KMS-11 (cell line): ENCODE measurements around the gene PARVA.

ENCODE experiments used
- H2AFZ ChIP-seq: fragments of 200-600 bp; sonication (generic); 2 replicates; pipeline ENCODE4 v1.6.1; 2016; ENCODE audit warnings: antibody characterized with exemption, mixed run types, low read depth
- H3K27ac ChIP-seq: fragments of 200-600 bp; sonication (generic); 2 replicates; pipeline ENCODE4 v1.6.1; 2016; ENCODE audit warnings: mild to moderate bottlenecking, mixed run types
- H3K27me3 ChIP-seq: fragments of 200-600 bp; sonication (generic); 2 replicates; pipeline ENCODE4 v1.6.1; 2017; ENCODE audit warnings: mild to moderate bottlenecking, low read depth, mixed run types, moderate library complexity; ENCODE audit not compliant: insufficient read depth
- H3K36me3 ChIP-seq: fragments of 200-600 bp; sonication (generic); 2 replicates; pipeline ENCODE4 v1.6.1; 2017; ENCODE audit warnings: mild to moderate bottlenecking, mixed run types; ENCODE audit not compliant: insufficient read depth
- H3K4me1 ChIP-seq: fragments of 200-600 bp; sonication (generic); 2 replicates; pipeline ENCODE4 v1.6.1; 2016; ENCODE audit warnings: mild to moderate bottlenecking, low read depth, mixed run types; ENCODE audit not compliant: poor library complexity, severe bottlenecking
- H3K4me2 ChIP-seq: fragments of 200-600 bp; sonication (generic); 2 replicates; pipeline ENCODE4 v1.7.0; 2016; ENCODE audit warnings: mild to moderate bottlenecking, mixed run types
- H3K4me3 ChIP-seq: fragments of 200-600 bp; sonication (generic); IDR thresholded peaks from 2 replicates; pipeline ENCODE4 v1.6.1; 2017; ENCODE audit warnings: low read depth, low read length, mixed read lengths; ENCODE audit not compliant: insufficient read depth
- H3K79me2 ChIP-seq: fragments of 200-600 bp; sonication (generic); 2 replicates; pipeline ENCODE4 v1.6.1; 2016; ENCODE audit warnings: low read depth, mixed run types; ENCODE audit not compliant: insufficient read depth
- H3K9ac ChIP-seq: fragments of 200-600 bp; sonication (generic); 2 replicates; pipeline ENCODE4 v1.6.1; 2016; ENCODE audit warnings: mild to moderate bottlenecking, mixed run types
- H4K20me1 ChIP-seq: fragments of 200-600 bp; sonication (generic); 2 replicates; pipeline ENCODE4 v1.6.1; 2016; ENCODE audit warnings: mild to moderate bottlenecking, mixed run types; ENCODE audit not compliant: insufficient read depth
- TF ChIP-seq, protein P1 (sequence below): fragments of 200-600 bp; sonication (generic); conservative IDR thresholded peaks from 2 replicates; pipeline ENCODE4 v1.6.1; 2017; ENCODE audit warnings: low read depth, mild to moderate bottlenecking, antibody characterized with exemption, low read length, moderate library complexity, mixed read lengths

Gene PARVA

GRCh38 chr11:12432507-12432906 lies 55.1 kb downstream of the PARVA start:
- no peaks in the 10 kb centered on the region for H4K20me1 ChIP-seq
- H3K27me3 ChIP-seq: no peaks in the 10 kb centered on the region
- no peak overlapping the region for H3K4me2 ChIP-seq
- no peaks in the 10 kb centered on the region for H3K79me2 ChIP-seq
- no peaks in the 10 kb centered on the region for H3K4me1 ChIP-seq
- no peak overlapping the region for H3K9ac ChIP-seq
- TF ChIP-seq, protein P1, sequence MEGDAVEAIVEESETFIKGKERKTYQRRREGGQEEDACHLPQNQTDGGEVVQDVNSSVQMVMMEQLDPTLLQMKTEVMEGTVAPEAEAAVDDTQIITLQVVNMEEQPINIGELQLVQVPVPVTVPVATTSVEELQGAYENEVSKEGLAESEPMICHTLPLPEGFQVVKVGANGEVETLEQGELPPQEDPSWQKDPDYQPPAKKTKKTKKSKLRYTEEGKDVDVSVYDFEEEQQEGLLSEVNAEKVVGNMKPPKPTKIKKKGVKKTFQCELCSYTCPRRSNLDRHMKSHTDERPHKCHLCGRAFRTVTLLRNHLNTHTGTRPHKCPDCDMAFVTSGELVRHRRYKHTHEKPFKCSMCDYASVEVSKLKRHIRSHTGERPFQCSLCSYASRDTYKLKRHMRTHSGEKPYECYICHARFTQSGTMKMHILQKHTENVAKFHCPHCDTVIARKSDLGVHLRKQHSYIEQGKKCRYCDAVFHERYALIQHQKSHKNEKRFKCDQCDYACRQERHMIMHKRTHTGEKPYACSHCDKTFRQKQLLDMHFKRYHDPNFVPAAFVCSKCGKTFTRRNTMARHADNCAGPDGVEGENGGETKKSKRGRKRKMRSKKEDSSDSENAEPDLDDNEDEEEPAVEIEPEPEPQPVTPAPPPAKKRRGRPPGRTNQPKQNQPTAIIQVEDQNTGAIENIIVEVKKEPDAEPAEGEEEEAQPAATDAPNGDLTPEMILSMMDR: no peak
- H3K27ac ChIP-seq: no peak overlapping the region
- H3K36me3 ChIP-seq: no peaks in the 10 kb centered on the region
- H2AFZ ChIP-seq: no peak overlapping the region
- H3K4me3 ChIP-seq: no peak overlapping the region

DNA sequence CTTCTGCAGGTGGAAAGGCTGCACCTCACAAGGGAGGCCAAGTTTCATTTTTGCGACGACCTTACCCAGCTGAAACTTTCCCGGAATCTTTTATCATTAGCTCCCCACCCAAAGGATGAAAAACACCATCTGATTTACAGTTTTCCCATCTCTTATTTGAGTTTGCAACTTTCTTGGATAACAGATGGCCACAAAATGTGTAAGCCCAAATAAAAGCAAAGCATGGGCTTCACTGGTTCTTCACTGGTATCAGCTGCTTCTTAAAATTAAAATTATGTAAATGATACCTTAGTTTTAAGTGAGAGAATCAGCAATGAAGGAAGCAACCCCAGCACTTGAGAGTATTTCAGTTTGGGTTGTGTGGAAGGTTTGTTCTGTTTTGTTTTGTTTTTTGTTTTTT lies 55.8 kb downstream of the PARVA start:
- H3K9ac ChIP-seq: no peak overlapping the region
- no peak overlapping the region for H3K4me2 ChIP-seq
- H3K27me3 ChIP-seq: no peaks in the 10 kb centered on the region
- no peaks in the 10 kb centered on the region for H3K36me3 ChIP-seq
- no peak overlapping the region for H2AFZ ChIP-seq
- H4K20me1 ChIP-seq: no peaks in the 10 kb centered on the region
- no peak overlapping the region for H3K27ac ChIP-seq
- H3K79me2 ChIP-seq: no peaks in the 10 kb centered on the region
- H3K4me1 ChIP-seq: no peaks in the 10 kb centered on the region
- no peak overlapping the region for H3K4me3 ChIP-seq
- TF ChIP-seq, protein P1: no peak

GRCh38 chr11:12433571-12434324 lies 56.4 kb downstream of the PARVA start:
- no peaks in the 10 kb centered on the region for H3K4me1 ChIP-seq
- H3K4me3 ChIP-seq: no peak overlapping the region
- H3K79me2 ChIP-seq: no peaks in the 10 kb centered on the region
- H3K9ac ChIP-seq: no peak overlapping the region
- H3K36me3 ChIP-seq: no peaks in the 10 kb centered on the region
- H3K4me2 ChIP-seq: no peak overlapping the region
- no peak overlapping the region for H2AFZ ChIP-seq
- H3K27ac ChIP-seq: no peak overlapping the region
- TF ChIP-seq, protein P1: no peak
- no peaks in the 10 kb centered on the region for H4K20me1 ChIP-seq
- no peaks in the 10 kb centered on the region for H3K27me3 ChIP-seq

GRCh38 chr11:12434325-12434654 lies 56.9 kb downstream of the PARVA start:
- H3K36me3 ChIP-seq: no peaks in the 10 kb centered on the region
- H3K4me3 ChIP-seq: no peak overlapping the region
- no peak overlapping the region for H3K27ac ChIP-seq
- no peaks in the 10 kb centered on the region for H4K20me1 ChIP-seq
- no peak overlapping the region for H2AFZ ChIP-seq
- no peaks in the 10 kb centered on the region for H3K79me2 ChIP-seq
- H3K4me1 ChIP-seq: no peaks in the 10 kb centered on the region
- no peak overlapping the region for H3K4me2 ChIP-seq
- TF ChIP-seq, protein P1: no peak
- no peaks in the 10 kb centered on the region for H3K27me3 ChIP-seq
- no peak overlapping the region for H3K9ac ChIP-seq
